HepG2 (cell line): ENCODE results near the gene MTA3. TPM values are rescaled to one million over a fixed set of nuclear protein-coding genes. Genes with fewer than 3 reads are reported as not detected.

Experiments
- BORCS8-MEF2B ChIP-seq: sonication (generic); formaldehyde crosslinking; IDR thresholded peaks from 2 replicates; pipeline ENCODE4 v1.8.0; 2022; ENCODE audit warnings: mild to moderate bottlenecking, missing genetic modification reagents
- DDIT3 ChIP-seq: sonication (generic); formaldehyde crosslinking; IDR thresholded peaks from 2 replicates; pipeline ENCODE4 v1.4.0; 2020; ENCODE audit warnings: mild to moderate bottlenecking, missing genetic modification reagents
- GZF1 ChIP-seq: sonication (generic); formaldehyde crosslinking; IDR thresholded peaks from 2 replicates; pipeline ENCODE4 v1.5.1; 2020; ENCODE audit warnings: mild to moderate bottlenecking, missing genetic modification reagents
- HES4 ChIP-seq: sonication (generic); formaldehyde crosslinking; IDR thresholded peaks from 2 replicates; pipeline ENCODE4 v1.9.0; 2021; ENCODE audit warnings: mild to moderate bottlenecking, missing genetic modification reagents, borderline replicate concordance
- HOMEZ ChIP-seq: IDR thresholded peaks from 2 replicates; pipeline ENCODE4 v1.6.1; 2016; ENCODE audit warnings: low read depth
- IKZF1 ChIP-seq: fragments of 450-650 bp; IDR thresholded peaks from 2 replicates; pipeline ENCODE4 v1.7.1; 2016
- IRF2 ChIP-seq: IDR thresholded peaks from 2 replicates; pipeline ENCODE4 v1.6.1; 2018; ENCODE audit warnings: missing genetic modification reagents, missing compliant biosample characterization
- NCOA1 ChIP-seq: sonication (generic); formaldehyde crosslinking; IDR thresholded peaks from 2 replicates; pipeline ENCODE4 v1.9.0; 2021; ENCODE audit warnings: missing genetic modification reagents
- NPAS2 ChIP-seq: sonication (generic); formaldehyde crosslinking; IDR thresholded peaks from 2 replicates; pipeline ENCODE4 v1.8.0; 2022; ENCODE audit warnings: mild to moderate bottlenecking, missing genetic modification reagents, borderline replicate concordance
- REXO4 ChIP-seq: sonication (generic); formaldehyde crosslinking; IDR thresholded peaks from 2 replicates; pipeline ENCODE4 v1.8.0; 2022; ENCODE audit warnings: missing genetic modification reagents, mild to moderate bottlenecking, borderline replicate concordance
- RFXANK ChIP-seq: IDR thresholded peaks from 2 replicates; pipeline ENCODE4 v1.6.1; 2016
- SATB2 ChIP-seq: sonication (generic); formaldehyde crosslinking; IDR thresholded peaks from 2 replicates; pipeline ENCODE4 v1.5.0; 2020; ENCODE audit warnings: missing genetic modification reagents
- THAP8 ChIP-seq: sonication (generic); formaldehyde crosslinking; IDR thresholded peaks from 2 replicates; pipeline ENCODE4 v1.5.1; 2020; ENCODE audit warnings: missing genetic modification reagents, mild to moderate bottlenecking, borderline replicate concordance
- THRA ChIP-seq: sonication (generic); formaldehyde crosslinking; IDR thresholded peaks from 2 replicates; pipeline ENCODE4 v1.4.0; 2020; ENCODE audit warnings: missing genetic modification reagents, borderline replicate concordance
- TOE1 ChIP-seq: sonication (generic); formaldehyde crosslinking; IDR thresholded peaks from 2 replicates; pipeline ENCODE4 v1.4.0; 2020; ENCODE audit warnings: mild to moderate bottlenecking, missing genetic modification reagents
- ZBTB2 ChIP-seq: sonication (generic); formaldehyde crosslinking; IDR thresholded peaks from 2 replicates; pipeline ENCODE4 v1.8.0; 2022; ENCODE audit warnings: low read depth, missing genetic modification reagents
- ZFP62 ChIP-seq: sonication (generic); formaldehyde crosslinking; IDR thresholded peaks from 2 replicates; pipeline ENCODE4 v1.4.0; 2020; ENCODE audit warnings: missing genetic modification reagents
- ZFX ChIP-seq: sonication (generic); formaldehyde crosslinking; IDR thresholded peaks from 2 replicates; pipeline ENCODE4 v1.4.0; 2020; ENCODE audit warnings: mild to moderate bottlenecking, low read depth, missing genetic modification reagents, moderate library complexity
- ZFY ChIP-seq: sonication (generic); formaldehyde crosslinking; IDR thresholded peaks from 2 replicates; pipeline ENCODE4 v1.4.0; 2020; ENCODE audit warnings: missing genetic modification reagents
- ZNF672 ChIP-seq: sonication (generic); formaldehyde crosslinking; IDR thresholded peaks from 2 replicates; pipeline ENCODE4 v1.8.1; 2022; ENCODE audit warnings: missing genetic modification reagents
- ZNF703 ChIP-seq: sonication (generic); formaldehyde crosslinking; IDR thresholded peaks from 2 replicates; pipeline ENCODE4 v1.5.1; 2020; ENCODE audit warnings: missing genetic modification reagents, mild to moderate bottlenecking, moderate library complexity, borderline replicate concordance
- ZNF772 ChIP-seq: sonication (generic); formaldehyde crosslinking; IDR thresholded peaks from 2 replicates; pipeline ENCODE4 v1.5.0; 2020; ENCODE audit warnings: mild to moderate bottlenecking, missing genetic modification reagents
- ZNF777 ChIP-seq: sonication (generic); formaldehyde crosslinking; IDR thresholded peaks from 2 replicates; pipeline ENCODE4 v1.4.0; 2020; ENCODE audit warnings: missing genetic modification reagents
- ZNF891 ChIP-seq: sonication (generic); formaldehyde crosslinking; IDR thresholded peaks from 2 replicates; pipeline ENCODE4 v1.5.0; 2020; ENCODE audit warnings: mild to moderate bottlenecking, missing genetic modification reagents
- polyA plus RNA-seq, 8 experiments: library from polyadenylated mRNA; depleted of rRNA in 3 of 8; stranded (reverse) in 7 of 8; unstranded in 1 of 8; fragments of >200 nt; fragmentation: Illumina TruSeq in 4 of 8; extraction: Trizol in 4 of 8; gene quantifications; 2 replicates each; pipeline versions ENCODE4 v1.2.1 to v1.2.3, GENCODE V29; 2011 to 2016; ENCODE audit warnings: low read depth in 4 of 8, missing spikeins in 1 of 8, mixed read lengths in 1 of 8; ENCODE audit not compliant: insufficient read depth in 1 of 8
- total RNA-seq, 5 experiments: library from RNA; depleted of rRNA; stranded (reverse); fragments of >200 nt; fragmentation: Illumina TruSeq; extraction: Trizol; gene quantifications; 2 replicates each; pipeline ENCODE4 v1.2.3, GENCODE V29; 2016; ENCODE audit warnings: low read depth in 1 of 5
- TF ChIP-seq, protein P1 (sequence below): sonication (generic); formaldehyde crosslinking; IDR thresholded peaks from 2 replicates; pipeline ENCODE4 v1.4.0; 2020; ENCODE audit warnings: missing genetic modification reagents

Gene MTA3
- total and polyA plus RNA-seq, 2 of the 13 experiments (the other 11 are each of a cell fraction or from before 2014, with no cell fraction given): 48.8 to 77.8 TPM

- 0 out of 2 replicates have a peak, but pooled peaks have one; percentile 2 for TF ChIP-seq HOMEZ (CRISPR knock-in tag)
- TF ChIP-seq TOE1 (CRISPR knock-in tag): 0 out of 2 replicates have a peak, but pooled peaks have one; percentile 37
- TF ChIP-seq IRF2 (CRISPR knock-in tag): no peak
- TF ChIP-seq, protein P1, sequence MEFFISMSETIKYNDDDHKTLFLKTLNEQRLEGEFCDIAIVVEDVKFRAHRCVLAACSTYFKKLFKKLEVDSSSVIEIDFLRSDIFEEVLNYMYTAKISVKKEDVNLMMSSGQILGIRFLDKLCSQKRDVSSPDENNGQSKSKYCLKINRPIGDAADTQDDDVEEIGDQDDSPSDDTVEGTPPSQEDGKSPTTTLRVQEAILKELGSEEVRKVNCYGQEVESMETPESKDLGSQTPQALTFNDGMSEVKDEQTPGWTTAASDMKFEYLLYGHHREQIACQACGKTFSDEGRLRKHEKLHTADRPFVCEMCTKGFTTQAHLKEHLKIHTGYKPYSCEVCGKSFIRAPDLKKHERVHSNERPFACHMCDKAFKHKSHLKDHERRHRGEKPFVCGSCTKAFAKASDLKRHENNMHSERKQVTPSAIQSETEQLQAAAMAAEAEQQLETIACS (CRISPR knock-in tag): no peak
- TF ChIP-seq IKZF1: no peak
- no peak for TF ChIP-seq ZNF703
- TF ChIP-seq ZFX (CRISPR knock-in tag): no peak; the same call in 1 of the 2 replicates
- 0 out of 2 replicates have a peak, but pooled peaks have one; percentile 23 for TF ChIP-seq ZNF772 (CRISPR knock-in tag)
- 0 out of 2 replicates have a peak, but pooled peaks have one; percentile 16 for TF ChIP-seq HES4 (CRISPR knock-in tag)
- TF ChIP-seq REXO4 (CRISPR knock-in tag): no peak
- TF ChIP-seq ZBTB2: no peak
- 0 out of 2 replicates have a peak, but pooled peaks have one; percentile 28 for TF ChIP-seq ZNF777 (CRISPR knock-in tag)
- no peak for TF ChIP-seq THAP8
- TF ChIP-seq BORCS8-MEF2B: peak; percentile 19; the same call in 1 of the 2 replicates
- no peak for TF ChIP-seq GZF1 (CRISPR knock-in tag)
- peak; percentile 16; the same call in 1 of the 2 replicates for TF ChIP-seq ZFY (CRISPR knock-in tag)
- peak; percentile 41; the same call in 1 of the 2 replicates for TF ChIP-seq NCOA1
- TF ChIP-seq ZFP62 (CRISPR knock-in tag): no peak
- TF ChIP-seq ZNF672 (CRISPR knock-in tag): no peak
- TF ChIP-seq RFXANK (CRISPR knock-in tag): no peak
- TF ChIP-seq SATB2 (CRISPR knock-in tag): no peak
- TF ChIP-seq THRA (CRISPR knock-in tag): peak; percentile 90; the same call in 1 of the 2 replicates
- no peak for TF ChIP-seq DDIT3 (CRISPR knock-in tag)
- no peak for TF ChIP-seq ZNF891 (CRISPR knock-in tag)
- TF ChIP-seq NPAS2: no peak
These were observed 219.5 kb downstream of the MTA3 start (continued) for GRCh38 chr2:42787788-42788477.
